ENCODE measurements around the gene DCLK1.

Gene DCLK1

GRCh38 chr13:36133950-36134626 is 2.9 kb upstream of the DCLK1 start:
- no peak for TF ChIP-seq CTCF (IDR thresholded peaks at IDR 0.05; ENCODE audit: low read depth, low read length, missing control alignments)
- DNase-seq (ENCODE audit: extremely low read depth, low read depth): no peak
- H3K4me3 ChIP-seq (replicated peaks; ENCODE audit: low read depth, low read length): no peak overlapping the region

DNA sequence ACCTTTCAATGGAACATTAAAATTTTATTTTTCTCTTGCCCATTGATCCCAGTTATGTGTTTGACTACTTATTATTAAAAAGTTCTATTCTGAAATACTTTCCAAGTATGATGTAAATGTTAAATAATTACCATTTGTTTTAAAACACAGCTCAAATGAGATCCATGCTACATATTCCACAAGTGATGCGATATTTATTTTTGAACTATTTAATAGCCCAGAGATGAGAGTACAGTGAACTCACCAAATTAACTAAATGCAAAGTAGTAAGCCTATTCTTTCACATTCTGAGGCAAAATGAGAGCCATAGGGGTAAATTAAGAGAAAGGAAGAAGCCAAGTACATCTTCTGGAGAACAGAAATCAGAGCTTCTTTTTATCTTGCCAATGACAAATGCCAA is 1.2 kb upstream of the DCLK1 start:
- TF ChIP-seq CTCF (IDR thresholded peaks at IDR 0.05; ENCODE audit: low read depth, low read length, missing control alignments): no peak

GRCh38 chr13:36131931-36132297 is 732 bp upstream of the DCLK1 start:
- no peak for DNase-seq (ENCODE audit: extremely low read depth, low read depth)

More for the DNA sequence above, 1.2 kb upstream of the DCLK1 start:
- no peak overlapping the region for H3K4me3 ChIP-seq (replicated peaks; ENCODE audit: low read depth, low read length)
- DNase-seq (ENCODE audit: extremely low read depth, low read depth): no peak

DNA sequence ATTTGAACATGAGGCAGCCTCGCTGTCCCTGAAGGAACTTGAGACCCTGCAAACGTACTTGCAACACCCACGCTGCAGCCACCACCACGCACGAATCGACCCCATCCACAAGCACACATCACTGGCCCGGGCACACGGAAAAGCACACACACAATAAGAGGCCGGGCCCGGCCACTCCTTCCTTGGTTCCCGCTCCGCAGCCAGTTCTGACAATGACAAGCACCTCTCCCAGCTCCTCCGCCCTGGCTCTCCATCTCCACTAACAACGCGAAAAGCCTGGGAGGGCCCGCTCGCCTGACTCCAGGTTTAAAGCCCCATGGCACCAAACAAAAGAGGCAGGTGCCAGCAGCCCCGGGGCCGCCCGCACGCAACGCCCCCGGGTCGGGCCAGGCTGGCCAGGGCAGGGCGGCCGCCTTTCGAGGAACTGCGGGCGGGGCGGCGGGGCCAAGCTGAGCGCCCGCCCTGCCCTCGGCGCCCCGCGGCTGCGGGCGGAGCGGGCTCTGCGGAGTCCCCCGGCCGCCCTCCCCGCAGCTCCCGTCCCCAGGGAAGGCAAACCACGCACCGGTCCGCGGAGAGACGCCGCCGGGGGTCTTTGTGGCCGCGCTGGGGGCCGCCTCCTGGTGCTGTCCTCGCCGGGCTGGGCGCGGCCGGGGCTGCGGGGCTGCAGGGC is 495 bp downstream of the DCLK1 start:
- peak overlapping the region; percentile 24 for H3K4me3 ChIP-seq (replicated peaks; ENCODE audit: low read depth, low read length)
- TF ChIP-seq CTCF (IDR thresholded peaks at IDR 0.05; ENCODE audit: low read depth, low read length, missing control alignments): no peak
- DNase-seq (ENCODE audit: extremely low read depth, low read depth): no peak

More at GRCh38 chr13:36131931-36132297, 732 bp upstream of the DCLK1 start:
- no peak overlapping the region for H3K4me3 ChIP-seq (replicated peaks; ENCODE audit: low read depth, low read length)
- no peak for TF ChIP-seq CTCF (IDR thresholded peaks at IDR 0.05; ENCODE audit: low read depth, low read length, missing control alignments)

DNA sequence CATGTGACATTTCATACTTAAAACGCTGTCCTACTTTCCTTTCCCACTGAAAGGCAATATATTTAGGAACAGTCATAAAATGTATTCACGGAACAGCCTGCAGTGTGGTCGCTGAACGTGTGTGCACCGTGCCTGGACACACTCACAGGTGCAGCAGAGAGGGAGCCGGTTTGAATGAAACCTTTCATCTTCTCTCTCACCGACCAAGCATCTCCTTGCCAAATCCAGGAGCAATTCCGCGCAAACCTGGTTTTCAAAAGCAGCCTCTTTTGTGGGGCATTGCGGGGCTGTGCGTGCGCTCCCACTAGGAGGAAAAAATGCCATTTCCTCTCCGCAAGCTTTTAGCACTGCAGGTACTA is 1.0 kb downstream of the DCLK1 start:
- no peak for DNase-seq (ENCODE audit: extremely low read depth, low read depth)
- H3K4me3 ChIP-seq (replicated peaks; ENCODE audit: low read depth, low read length): no peak overlapping the region; the same call in 1 of the 2 replicates
- TF ChIP-seq CTCF (IDR thresholded peaks at IDR 0.05; ENCODE audit: low read depth, low read length, missing control alignments): no peak

- no peak for DNase-seq (ENCODE audit: extremely low read depth, low read depth)
- no peak overlapping the region for H3K4me3 ChIP-seq (replicated peaks; ENCODE audit: low read depth, low read length)
- no peak for TF ChIP-seq CTCF (IDR thresholded peaks at IDR 0.05; ENCODE audit: low read depth, low read length, missing control alignments)
Observed at GRCh38 chr13:36129539-36129938, 1.6 kb downstream of the DCLK1 start.

Measured in HFF-Myc (cell line).